ENCODE measurements around the gene MAP3K13. TPM values are rescaled to one million over a fixed set of nuclear protein-coding genes. Genes with fewer than 3 reads are reported as not detected.

The MAP3K13 gene
- total RNA-seq (2014; rRNA removed; shearing (Covaris generic)): 34.3 and 47.7 TPM in 2 replicates

- DNase-seq (ENCODE audit: low spot score): peak; percentile 96
These were observed at the start of gene MAP3K13 for GRCh38 chr3:185362850-185363661. TSS of gene MAP3K13 (plus strand) at chr3:185363136. CDS start at chr3:185428582, 65,446 bp downstream.

- no peak for DNase-seq (ENCODE audit: low spot score)
These were observed 49.2 kb upstream of the MAP3K13 start for GRCh38 chr3:185313693-185314246.

GRCh38 chr3:185316740-185317412, 46.1 kb upstream of the MAP3K13 start:
- DNase-seq (ENCODE audit: low spot score): peak; percentile 68

- no peak for DNase-seq (ENCODE audit: low spot score)
These were observed 45.3 kb upstream of the MAP3K13 start for GRCh38 chr3:185317674-185318073.

- peak; percentile 21 for DNase-seq (ENCODE audit: low spot score)
These were observed 44.8 kb upstream of the MAP3K13 start for GRCh38 chr3:185318141-185318540.

- DNase-seq (ENCODE audit: low spot score): no peak
These were observed 43.1 kb upstream of the MAP3K13 start for GRCh38 chr3:185319801-185320200.

- no peak for DNase-seq (ENCODE audit: low spot score)
These were observed 42.0 kb upstream of the MAP3K13 start for GRCh38 chr3:185320949-185321348.

- no peak for DNase-seq (ENCODE audit: low spot score)
These were observed 40.7 kb upstream of the MAP3K13 start for GRCh38 chr3:185322101-185322719.

- DNase-seq (ENCODE audit: low spot score): no peak
These were observed 36.8 kb upstream of the MAP3K13 start for GRCh38 chr3:185325946-185326791.

GRCh38 chr3:185327062-185327461, 35.9 kb upstream of the MAP3K13 start:
- DNase-seq (ENCODE audit: low spot score): no peak

GRCh38 chr3:185328324-185329004, 34.5 kb upstream of the MAP3K13 start:
- no peak for DNase-seq (ENCODE audit: low spot score)

- no peak for DNase-seq (ENCODE audit: low spot score)
These were observed 32.7 kb upstream of the MAP3K13 start for GRCh38 chr3:185330238-185330637.

GRCh38 chr3:185330644-185331043, 32.3 kb upstream of the MAP3K13 start:
- no peak for DNase-seq (ENCODE audit: low spot score)

GRCh38 chr3:185332026-185332735, 30.8 kb upstream of the MAP3K13 start:
- DNase-seq (ENCODE audit: low spot score): peak; percentile 95

GRCh38 chr3:185335799-185336198, 27.1 kb upstream of the MAP3K13 start:
- DNase-seq (ENCODE audit: low spot score): peak; percentile 21

GRCh38 chr3:185337231-185337816, 25.6 kb upstream of the MAP3K13 start:
- no peak for DNase-seq (ENCODE audit: low spot score)

GRCh38 chr3:185339945-185340344, 23.0 kb upstream of the MAP3K13 start:
- no peak for DNase-seq (ENCODE audit: low spot score)

GRCh38 chr3:185340751-185341150, 22.2 kb upstream of the MAP3K13 start:
- DNase-seq (ENCODE audit: low spot score): no peak

- no peak for DNase-seq (ENCODE audit: low spot score)
These were observed 21.1 kb upstream of the MAP3K13 start for GRCh38 chr3:185341616-185342458.

Data from H4 (cell line).